ENCODE measurements around the gene PHB1.

DNA sequence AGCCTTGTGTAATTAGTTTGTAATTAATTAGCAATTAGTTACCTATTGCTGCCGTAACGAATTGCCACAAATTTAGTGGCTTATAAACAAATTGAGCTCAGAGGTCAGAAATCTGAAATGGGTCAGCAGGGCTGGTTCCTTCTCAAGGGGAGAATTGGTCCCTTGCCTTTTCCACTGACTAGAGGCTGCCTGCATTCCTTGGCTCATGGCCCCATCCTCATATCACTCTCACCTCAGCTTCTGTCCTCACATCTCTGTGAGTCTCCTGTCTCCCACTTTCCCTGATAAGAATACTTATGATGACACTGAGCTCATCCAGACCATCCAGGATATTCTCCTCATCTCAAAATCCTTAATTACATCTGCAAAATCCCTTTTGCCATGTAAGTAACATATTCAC, 49.4 kb upstream of the PHB1 start:
- TF ChIP-seq CTCF (IDR thresholded peaks at IDR 0.05) (no peak), EP300 (IDR thresholded peaks at IDR 0.05) (no peak)

All from gastroesophageal sphincter (tissue), 3 donors.